ENCODE measurements around the gene KREMEN2. TPM values are rescaled to one million over a fixed set of nuclear protein-coding genes. Genes with fewer than 3 reads are reported as not detected.

Gene KREMEN2
- total RNA-seq, 1 experiment from 2014 or later: 6.0 TPM

DNA sequence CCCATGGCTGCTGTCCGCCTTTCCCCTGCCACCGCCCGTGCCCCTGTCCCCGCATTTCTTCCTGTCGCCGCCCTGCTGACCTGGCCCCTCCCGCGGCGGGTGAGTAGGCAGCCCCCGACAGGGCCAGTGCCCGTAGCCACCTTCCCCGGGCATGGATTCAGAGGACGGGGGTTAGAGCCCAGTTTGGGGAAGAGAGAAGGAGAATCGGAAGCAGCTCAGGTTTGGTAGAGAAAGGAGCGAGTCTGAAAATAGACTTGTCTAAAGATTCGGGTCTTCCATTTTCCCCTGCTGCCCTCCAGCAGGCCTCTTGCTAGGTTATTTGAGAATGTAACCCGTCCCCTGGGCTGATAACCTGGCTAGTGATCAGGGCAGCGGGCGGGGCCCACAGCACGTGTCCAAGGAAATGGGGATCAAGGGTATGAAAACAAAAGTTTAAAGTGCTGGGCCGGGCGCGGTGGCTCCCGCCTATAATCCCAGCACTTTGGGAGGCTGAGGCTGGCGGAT is 40.8 kb downstream of the KREMEN2 start:
- no peak for DNase-seq (ENCODE audit: low spot score)

DNA sequence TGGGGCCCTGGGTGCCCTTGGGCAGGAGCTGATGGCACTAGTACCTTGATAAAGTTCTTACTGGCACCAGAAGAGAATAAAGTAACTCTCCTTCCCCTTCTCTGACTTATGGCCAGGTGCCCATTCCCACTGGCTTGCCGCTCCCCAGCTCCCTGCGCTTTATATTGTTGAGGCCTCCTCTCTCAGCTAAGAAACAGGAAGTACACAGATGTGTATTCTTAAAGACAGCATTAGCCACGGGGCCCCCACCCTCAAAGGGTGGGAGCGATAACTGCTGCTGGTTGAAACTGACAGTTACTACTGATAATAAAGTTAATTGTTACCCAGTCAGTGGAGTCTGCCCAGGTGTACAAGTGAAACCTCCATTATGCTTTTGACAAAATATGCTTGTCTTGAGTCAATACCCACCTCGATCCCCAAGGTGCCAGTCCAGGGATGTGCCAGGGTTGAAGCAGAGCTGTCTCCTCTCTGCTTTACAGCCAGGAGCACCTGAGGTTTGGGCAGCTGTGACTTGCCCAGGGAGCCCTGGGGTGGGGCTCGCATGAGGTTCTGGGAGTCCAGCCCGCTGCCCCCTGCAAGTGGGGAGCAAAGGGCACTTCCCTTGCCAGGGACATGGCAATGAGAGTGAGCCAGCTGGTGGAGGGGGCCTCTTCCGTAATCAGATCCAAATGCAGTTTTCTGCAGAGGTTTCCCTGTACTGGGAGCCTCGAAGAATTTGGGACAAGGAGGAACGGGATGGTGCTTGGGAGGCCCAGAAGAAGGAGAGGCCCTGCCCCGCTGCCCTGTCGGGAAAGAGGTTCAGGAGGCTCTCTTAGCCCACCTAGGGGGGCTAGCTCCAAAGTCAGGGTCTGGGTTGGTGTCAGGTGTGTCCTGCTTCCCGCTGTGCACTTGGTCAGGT is 43.2 kb downstream of the KREMEN2 start:
- no peak for DNase-seq (ENCODE audit: low spot score)

DNA sequence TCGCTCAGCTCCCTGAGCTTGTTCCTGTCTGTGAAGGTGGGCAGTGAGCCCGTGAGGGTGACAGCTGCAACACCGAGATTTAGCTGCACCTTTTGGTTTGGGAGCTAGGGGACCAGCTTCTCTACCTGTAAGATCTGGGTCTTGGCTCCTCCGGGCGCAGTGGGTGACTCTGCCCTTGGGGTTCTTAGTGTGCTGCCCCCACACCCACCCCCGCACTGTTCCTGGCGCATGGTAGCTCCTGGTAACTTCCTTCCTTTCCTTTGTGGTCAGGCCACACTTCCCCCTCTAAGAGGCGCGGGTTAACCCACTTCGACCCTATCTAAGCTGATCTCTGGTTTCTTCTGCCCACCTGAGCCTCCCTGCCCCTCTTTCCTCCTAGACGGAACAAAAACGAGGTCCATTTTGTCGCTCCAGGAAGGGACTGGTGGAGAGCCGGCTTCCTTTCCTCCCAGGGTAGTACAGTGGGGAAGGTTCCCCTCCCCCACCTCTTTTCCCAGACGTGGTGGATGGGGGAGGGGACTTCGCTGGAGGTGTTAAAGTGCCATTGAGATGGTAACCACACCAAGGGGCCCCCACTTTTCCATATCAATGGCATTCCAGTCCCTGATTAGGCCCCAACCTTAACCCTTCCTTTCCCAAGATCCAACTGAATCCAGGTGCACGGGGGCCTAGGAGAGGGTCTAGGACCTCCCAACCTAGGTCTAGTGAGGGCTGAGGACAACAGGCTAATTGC is 44.0 kb downstream of the KREMEN2 start:
- no peak for DNase-seq (ENCODE audit: low spot score)

DNA sequence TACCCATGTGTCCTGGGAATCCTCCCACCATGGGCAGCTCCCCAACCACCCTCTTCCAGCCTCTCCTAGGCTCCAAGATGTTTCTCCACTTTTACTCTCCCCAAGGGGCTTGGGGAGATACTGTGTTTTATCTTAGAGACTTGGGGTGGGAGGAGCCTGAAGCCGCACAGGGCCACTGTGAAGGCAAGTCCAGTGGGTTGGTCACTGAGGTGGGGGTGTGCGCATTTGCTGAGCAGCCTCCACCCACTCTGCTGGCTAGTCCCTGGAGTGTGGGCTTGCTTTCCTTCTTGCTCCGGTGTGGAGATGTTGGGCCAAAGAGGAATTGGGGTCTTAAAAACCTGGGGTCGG is 44.6 kb downstream of the KREMEN2 start:
- no peak for DNase-seq (ENCODE audit: low spot score)

DNA sequence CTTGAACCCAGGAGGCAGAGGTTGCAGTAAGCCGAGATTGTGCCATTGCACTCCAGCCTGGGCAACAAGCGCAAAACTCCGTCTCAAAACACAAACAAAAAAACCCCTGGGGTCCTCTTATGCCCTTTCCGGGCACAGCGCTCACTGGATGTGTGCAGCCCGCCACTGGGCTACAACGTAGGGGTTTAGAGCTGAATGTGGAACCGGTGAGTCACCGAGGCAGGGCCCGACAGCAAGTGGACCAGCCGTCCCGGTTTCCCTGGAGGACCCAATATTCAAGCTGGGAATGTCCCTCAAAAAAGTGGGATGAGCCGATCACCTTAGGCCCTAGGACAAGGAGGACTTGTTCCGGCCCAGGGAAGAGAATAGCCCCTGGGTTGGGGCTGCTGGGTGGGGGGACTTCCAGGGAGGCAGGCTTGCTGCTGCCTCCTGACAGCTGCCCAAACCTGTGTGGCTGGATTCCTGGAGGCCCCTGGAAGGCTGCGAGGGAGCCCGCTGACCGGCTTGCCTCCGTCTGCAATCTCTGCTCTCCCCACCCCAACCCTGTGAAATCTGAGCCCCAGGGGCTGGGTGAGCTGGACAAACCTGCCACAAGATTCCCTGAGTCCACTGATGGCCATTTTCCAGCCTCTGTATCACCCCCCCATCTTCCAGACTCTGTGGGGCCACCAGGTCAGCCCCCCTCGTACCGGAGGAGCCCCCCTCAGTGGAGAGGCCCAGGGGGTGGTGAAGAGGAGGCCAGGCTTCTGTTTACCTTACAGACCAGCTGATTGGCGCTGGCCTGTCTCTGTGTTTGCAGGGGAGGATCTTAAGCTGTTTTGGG is 45.7 kb downstream of the KREMEN2 start:
- no peak for DNase-seq (ENCODE audit: low spot score)

DNA sequence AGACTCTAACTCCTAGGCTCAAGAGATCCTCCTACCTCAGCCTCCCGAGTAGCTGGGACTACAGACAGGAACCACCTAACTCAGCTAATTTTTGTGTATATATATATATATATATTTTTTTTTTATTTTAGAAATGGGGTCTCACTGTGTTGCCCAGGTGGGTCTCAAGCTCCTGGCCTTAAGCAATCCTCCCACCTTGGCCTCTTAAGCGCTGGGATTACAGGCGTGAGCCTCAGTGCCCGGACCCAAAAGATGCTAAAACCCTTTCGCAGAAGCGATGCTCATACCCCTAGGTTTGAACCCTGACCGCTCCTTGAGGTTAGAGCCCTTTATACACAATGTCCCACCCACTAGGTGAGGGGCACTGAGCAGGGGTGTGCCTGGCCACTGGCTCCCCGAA is 46.4 kb downstream of the KREMEN2 start:
- DNase-seq (ENCODE audit: low spot score): no peak

DNA sequence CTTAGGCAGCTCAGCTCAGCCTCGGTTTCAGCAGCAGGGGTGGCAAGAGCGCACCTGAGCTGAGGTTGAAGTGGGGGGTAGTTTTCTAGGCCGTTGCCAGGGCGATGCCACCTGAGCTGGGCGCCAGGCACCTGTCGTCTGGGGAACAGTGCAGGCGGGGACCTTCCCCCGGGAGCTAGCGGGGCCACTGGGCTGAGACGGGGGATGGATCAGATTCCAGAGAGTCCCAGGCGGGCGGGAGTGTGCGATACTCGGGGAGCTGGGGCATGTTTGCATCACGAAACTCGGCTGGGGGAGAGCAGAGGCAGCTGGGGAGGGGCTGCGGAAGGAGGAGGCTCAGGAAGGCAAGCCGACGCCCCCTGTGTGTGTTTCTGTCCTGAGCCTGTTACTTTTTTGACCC is 48.2 kb downstream of the KREMEN2 start:
- DNase-seq (ENCODE audit: low spot score): no peak

DNA sequence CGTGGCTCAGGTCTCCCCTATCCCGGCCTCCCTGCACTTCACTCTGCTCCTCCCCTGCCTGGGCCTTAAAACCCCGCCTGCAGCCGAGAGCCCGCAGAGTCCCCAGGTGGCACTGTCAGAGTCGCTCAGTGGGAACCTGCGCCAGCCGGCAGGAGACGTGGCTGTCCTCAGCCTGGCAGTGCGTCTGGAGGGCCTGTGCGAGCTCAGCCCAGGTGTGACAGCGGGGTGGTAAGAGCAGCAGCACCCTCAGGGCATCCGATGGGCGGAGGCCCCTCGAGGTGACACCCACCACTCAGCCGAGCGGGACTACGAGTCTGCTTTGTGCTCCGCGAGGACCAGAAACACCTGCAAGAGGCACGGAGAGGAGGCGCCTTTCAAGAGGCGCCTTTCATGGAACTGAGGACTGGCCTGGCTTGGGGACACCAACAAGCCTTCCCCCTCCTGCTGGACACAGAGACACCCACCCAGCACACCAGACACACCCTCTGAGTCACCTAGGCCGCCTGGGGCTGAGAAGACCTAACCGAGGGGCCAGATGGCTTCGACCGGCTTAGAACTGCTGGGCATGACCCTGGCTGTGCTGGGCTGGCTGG is 48.8 kb downstream of the KREMEN2 start, which contains the start of gene CLDN9:
CLDN9 (plus strand) TSS at position 96 of the 593 bp plus-strand sequence; CDS start at position 536, 440 bp downstream.
- DNase-seq (ENCODE audit: low spot score): no peak

DNA sequence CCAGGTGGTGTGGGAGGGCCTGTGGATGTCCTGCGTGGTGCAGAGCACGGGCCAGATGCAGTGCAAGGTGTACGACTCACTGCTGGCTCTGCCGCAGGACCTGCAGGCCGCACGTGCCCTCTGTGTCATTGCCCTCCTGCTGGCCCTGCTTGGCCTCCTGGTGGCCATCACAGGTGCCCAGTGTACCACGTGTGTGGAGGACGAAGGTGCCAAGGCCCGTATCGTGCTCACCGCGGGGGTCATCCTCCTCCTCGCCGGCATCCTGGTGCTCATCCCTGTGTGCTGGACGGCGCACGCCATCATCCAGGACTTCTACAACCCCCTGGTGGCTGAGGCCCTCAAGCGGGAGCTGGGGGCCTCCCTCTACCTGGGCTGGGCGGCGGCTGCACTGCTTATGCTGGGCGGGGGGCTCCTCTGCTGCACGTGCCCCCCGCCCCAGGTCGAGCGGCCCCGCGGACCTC is 49.4 kb downstream of the KREMEN2 start:
- DNase-seq (ENCODE audit: low spot score): no peak

DNA sequence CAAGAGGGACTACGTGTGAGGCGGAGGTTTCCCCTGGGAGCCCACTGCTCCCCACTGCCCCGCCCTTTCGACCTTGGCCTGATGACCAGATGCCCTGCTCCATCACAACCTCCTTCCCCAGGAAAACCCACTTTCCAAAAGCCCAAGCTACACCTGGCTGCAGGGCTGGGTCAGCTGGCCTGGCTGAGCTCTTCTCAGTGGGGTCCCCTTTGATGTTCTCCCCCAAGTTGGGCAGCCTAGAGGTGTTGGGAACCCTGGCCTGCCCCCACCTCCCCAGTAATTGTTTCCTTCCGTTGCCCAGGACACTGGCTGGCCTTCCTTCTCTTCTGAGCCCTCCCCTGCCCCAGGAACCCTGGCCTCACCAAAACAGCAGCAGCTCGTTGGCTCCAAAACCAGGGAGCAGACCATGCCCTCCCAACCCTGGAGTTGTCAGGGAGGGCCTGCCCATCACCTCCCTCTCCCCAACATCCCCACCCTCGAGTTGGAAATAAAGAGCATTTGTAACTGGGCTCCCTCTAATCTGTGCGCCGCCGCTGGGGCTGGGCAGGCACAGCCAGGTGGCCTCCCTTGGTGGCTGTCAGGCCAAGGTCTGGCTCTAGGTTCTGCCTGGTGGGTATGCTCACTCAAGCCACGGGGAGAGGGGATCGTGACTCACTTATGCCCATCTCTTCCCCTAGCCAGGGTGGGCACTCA is 50.1 kb downstream of the KREMEN2 start:
- DNase-seq (ENCODE audit: low spot score): no peak

DNA sequence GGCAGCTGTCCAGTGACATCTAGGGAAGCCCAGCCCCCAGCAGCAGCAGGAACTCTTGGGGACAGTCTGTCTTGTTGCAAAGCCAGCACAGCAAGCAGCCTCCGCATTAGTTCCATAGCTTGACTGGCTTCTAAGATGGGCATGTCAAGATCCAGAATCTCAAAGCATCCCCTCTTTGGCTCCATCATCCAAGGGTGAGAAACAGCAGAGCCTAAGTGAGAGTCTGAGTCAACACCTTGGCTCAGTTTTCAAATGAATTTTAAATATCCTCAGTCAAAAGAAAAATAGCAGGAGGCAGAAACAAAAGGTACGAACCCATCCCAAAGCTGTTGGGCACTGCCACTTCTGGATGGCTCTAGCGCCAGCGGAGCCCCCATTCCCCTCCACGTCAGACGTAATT is 50.9 kb downstream of the KREMEN2 start:
- no peak for DNase-seq (ENCODE audit: low spot score)

DNA sequence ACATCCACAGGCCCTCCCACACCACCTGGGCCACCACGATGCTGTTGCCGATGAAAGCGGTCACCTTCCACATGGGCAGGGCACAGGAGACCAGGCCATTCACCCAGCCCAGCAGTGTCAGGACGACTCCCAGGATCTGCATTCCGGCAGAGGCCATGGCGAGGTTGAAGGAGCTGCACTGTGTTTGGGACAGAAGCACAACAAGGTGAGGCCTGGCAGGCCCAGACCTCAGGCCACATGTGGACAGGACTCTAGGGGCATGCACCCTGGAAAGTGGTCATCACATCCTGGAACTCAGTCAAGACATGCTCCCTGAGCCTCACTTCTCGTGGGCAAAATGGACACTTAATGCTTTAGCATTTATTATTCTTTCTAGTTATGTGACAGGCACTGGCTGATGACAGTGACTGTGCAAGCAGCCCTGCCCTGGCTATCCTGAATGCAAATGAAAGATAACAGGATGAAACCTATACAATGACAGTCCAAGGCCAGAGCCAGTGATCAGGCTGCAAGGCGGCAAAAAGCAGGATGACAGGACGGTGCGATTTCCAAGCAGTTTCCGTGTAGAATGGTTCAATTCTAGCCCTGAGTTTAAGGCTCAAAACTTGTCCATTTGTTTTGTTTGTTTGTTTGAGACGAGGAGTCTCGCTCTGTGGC is 51.9 kb downstream of the KREMEN2 start:
- no peak for DNase-seq (ENCODE audit: low spot score)

DNA sequence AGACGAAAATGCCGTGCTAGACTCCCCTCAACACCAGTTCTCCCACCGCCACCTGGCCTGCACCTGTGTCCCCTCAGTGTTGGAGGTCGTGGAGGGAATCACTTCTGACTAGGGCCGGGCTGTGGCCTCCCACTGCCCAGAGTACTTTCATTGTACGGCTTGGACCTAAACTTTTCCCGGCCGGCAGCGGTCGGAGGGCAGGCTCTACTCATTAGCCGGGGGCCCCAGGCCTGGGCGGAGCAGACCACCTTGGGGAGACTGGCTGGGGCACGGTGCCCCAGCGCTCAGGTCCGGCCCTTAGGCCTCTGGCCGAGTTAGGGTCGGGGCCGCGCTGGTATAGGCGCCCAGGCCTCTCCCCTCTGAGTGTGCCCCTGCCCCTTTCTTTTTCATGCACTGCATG is 53.3 kb downstream of the KREMEN2 start:
- no peak for DNase-seq (ENCODE audit: low spot score)

Other genes with a start within 250 kb of the KREMEN2 start
- 0.02 and 0.46 TPM in 2 replicates for gene PRSS27, start 244.1 kb upstream of the KREMEN2 start, total RNA-seq (2014; rRNA removed; shearing (Covaris generic))
- gene SRRM2, start 211.6 kb upstream of the KREMEN2 start, total RNA-seq (2014; rRNA removed; shearing (Covaris generic)): 16.1 and 19.2 TPM in 2 replicates
- 495 and 562 TPM in 2 replicates for gene ELOB, start 187.0 kb upstream of the KREMEN2 start, total RNA-seq (2014; rRNA removed; shearing (Covaris generic))
- gene PRSS33, start 176.7 kb upstream of the KREMEN2 start, total RNA-seq (2014; rRNA removed; shearing (Covaris generic)): 0.10 TPM in 1 of 2 replicates, not detected in the other
- gene PRSS41, start 165.8 kb upstream of the KREMEN2 start, total RNA-seq (2014; rRNA removed; shearing (Covaris generic)): not detected in 2 replicates
- gene PRSS21, start 147.0 kb upstream of the KREMEN2 start, total RNA-seq (2014; rRNA removed; shearing (Covaris generic)): not detected in 2 replicates
- 0.14 TPM in 1 of 2 replicates, not detected in the other for gene ZG16B, start 134.0 kb upstream of the KREMEN2 start, total RNA-seq (2014; rRNA removed; shearing (Covaris generic))
- gene PRSS22, start 106.1 kb upstream of the KREMEN2 start, total RNA-seq (2014; rRNA removed; shearing (Covaris generic)): not detected in 2 replicates
- gene FLYWCH2, start 81.1 kb upstream of the KREMEN2 start, total RNA-seq (2014; rRNA removed; shearing (Covaris generic)): 57.3 and 77.7 TPM in 2 replicates
- 9.1 and 13.1 TPM in 2 replicates for gene FLYWCH1, start 52.3 kb upstream of the KREMEN2 start, total RNA-seq (2014; rRNA removed; shearing (Covaris generic))
- gene PAQR4, start 5.1 kb downstream of the KREMEN2 start, total RNA-seq (2014; rRNA removed; shearing (Covaris generic)): 14.4 and 17.9 TPM in 2 replicates
- gene PKMYT1, start 16.2 kb downstream of the KREMEN2 start, total RNA-seq (2014; rRNA removed; shearing (Covaris generic)): 19.9 and 26.0 TPM in 2 replicates
- not detected in 2 replicates for gene CLDN9, start 48.6 kb downstream of the KREMEN2 start, total RNA-seq (2014; rRNA removed; shearing (Covaris generic))
- 2.0 TPM in 1 of 2 replicates, not detected in the other for gene CLDN6, start 53.9 kb downstream of the KREMEN2 start, total RNA-seq (2014; rRNA removed; shearing (Covaris generic))
- 312 and 417 TPM in 2 replicates for gene TNFRSF12A, start 56.1 kb downstream of the KREMEN2 start, total RNA-seq (2014; rRNA removed; shearing (Covaris generic))
- 64.6 and 93.1 TPM in 2 replicates for gene HCFC1R1, start 59.7 kb downstream of the KREMEN2 start, total RNA-seq (2014; rRNA removed; shearing (Covaris generic))
- 43.5 and 48.2 TPM in 2 replicates for gene THOC6, start 59.8 kb downstream of the KREMEN2 start, total RNA-seq (2014; rRNA removed; shearing (Covaris generic))
- gene BICDL2, start 72.7 kb downstream of the KREMEN2 start, total RNA-seq (2014; rRNA removed; shearing (Covaris generic)): 0.25 TPM in 1 of 2 replicates, not detected in the other
- 0.87 and 0.94 TPM in 2 replicates for gene MMP25, start 82.3 kb downstream of the KREMEN2 start, total RNA-seq (2014; rRNA removed; shearing (Covaris generic))
- gene IL32, start 101.4 kb downstream of the KREMEN2 start, total RNA-seq (2014; rRNA removed; shearing (Covaris generic)): 15.8 and 24.1 TPM in 2 replicates
- gene ZSCAN10, start 135.0 kb downstream of the KREMEN2 start, total RNA-seq (2014; rRNA removed; shearing (Covaris generic)): not detected in 2 replicates
- 5.2 and 8.6 TPM in 2 replicates for gene ZNF205, start 148.3 kb downstream of the KREMEN2 start, total RNA-seq (2014; rRNA removed; shearing (Covaris generic))
- 2.0 and 3.9 TPM in 2 replicates for gene ZNF213, start 170.8 kb downstream of the KREMEN2 start, total RNA-seq (2014; rRNA removed; shearing (Covaris generic))
- 0.81 TPM in 1 of 2 replicates, not detected in the other for gene OR1F1, start 223.9 kb downstream of the KREMEN2 start, total RNA-seq (2014; rRNA removed; shearing (Covaris generic))